Measurements from ENCODE around the gene SNX32.
"Not testable (repeated sequence)": the region's sequence is repeated elsewhere in the genome, so short reads cannot be mapped to it uniquely, and the experiment has no call there.

Gene SNX32

DNA sequence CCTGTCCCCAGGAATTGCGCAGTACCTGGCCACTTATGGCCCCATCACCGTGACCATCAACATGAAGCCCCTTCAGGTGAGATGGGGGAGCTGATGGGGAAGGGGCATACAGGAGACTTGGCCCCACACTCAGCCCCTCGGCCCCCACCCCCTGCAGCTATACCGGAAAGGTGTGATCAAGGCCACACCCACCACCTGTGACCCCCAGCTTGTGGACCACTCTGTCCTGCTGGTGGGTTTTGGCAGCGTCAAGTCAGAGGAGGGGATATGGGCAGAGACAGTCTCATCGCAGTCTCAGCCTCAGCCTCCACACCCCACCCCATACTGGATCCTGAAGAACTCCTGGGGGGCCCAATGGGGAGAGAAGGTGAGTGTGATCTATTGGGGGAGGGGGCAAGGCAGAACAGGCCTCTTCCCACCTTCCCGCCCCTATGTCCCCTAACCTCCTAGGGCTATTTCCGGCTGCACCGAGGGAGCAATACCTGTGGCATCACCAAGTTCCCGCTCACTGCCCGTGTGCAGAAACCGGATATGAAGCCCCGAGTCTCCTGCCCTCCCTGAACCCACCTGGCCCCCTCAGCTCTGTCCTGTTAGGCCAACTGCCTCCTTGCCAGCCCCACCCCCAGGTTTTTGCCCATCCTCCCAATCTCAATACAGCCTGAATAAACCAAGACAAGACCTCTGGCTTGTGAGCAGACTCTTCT lies 49.4 kb downstream of the SNX32 start:
- no peak for DNase-seq (ENCODE audit: low read depth in 1 of 2, low spot score in 1 of 2)

DNA sequence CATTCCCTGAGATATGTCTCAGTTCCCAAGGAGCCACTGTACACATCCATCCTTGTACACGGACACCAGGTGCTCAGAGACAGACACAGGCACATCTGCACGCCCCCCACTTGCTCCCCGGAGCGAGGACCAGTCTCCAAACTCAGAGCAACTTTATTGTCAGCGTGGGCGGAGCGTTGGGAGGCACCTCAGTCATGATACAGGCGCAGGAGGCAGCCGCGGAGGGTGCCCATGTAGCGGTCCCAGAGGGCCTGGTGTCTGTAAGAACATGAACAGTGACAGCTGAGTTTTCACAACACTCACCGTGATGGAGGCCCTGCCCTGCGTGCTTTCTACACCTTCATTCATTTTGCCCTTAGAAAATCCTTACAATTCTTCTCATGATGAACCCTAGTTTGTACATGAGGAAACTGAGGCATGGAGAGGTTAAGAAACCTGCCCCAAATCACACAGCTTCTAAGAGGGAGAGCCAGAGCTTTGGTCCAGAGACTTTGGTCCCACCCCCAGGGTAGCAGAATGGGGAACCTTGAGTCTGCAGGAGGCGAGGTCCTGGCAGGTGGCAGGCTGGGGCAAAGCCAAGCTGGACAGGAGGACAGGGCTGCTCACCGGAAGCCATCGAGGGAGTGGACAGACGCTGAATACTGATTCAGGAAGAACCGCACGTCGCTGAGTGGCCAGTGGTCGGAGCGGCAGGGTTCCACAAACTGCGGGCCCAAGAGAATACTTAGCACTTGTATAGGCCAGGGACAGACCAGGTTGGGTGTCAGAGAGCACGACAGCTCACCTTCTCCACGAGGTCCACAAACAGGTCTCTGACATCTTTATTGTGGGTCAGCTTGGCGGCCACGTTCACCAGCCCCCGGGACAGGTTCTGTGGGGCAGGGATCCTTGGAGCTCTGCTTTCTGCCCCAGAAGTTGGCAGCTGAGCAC lies 50.3 kb downstream of the SNX32 start:
- DNase-seq (ENCODE audit: low read depth in 1 of 2, low spot score in 1 of 2), result no peak

DNA sequence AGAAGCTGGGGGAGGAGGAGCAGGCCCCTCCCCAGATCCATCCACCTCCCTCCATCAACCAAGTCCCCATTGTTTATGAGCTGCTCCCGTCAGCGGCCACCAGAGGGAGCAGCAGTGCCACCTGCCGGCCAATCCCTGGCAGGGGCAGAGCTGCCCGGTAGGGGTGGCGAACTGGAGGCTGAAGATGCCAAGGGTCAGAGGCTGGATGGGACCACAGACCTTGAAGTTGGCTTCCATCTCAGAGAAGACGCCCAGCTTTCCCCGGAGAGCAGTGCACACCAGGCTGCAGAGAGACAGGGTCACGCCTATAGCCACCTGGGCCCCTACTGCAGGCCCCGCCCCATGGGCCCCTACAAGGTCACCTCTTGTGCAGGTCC lies 50.9 kb downstream of the SNX32 start:
- peak; percentile 61 to 73 for DNase-seq (ENCODE audit: low read depth in 1 of 2, low spot score in 1 of 2)

DNA sequence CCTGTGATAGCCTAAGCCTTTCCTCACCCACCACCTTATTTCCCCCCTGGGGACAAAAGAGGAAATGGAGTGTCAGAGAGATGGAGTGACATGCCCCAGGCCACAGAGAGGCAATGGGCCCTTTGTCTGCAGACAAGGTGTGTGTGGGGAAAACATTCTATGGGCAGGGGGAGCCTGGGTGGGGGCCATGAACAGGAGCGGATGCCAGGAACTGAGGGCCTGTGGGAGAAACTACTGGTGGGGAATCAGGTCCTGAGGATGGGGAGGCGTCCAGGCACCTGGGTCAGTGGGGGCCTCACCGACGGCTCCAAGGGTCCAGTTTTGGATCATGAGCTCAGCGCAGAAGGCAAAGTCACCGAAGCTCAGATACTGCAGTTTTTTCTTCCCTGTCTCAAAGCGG lies 51.5 kb downstream of the SNX32 start:
- DNase-seq (ENCODE audit: low read depth in 1 of 2, low spot score in 1 of 2), result no peak

DNA sequence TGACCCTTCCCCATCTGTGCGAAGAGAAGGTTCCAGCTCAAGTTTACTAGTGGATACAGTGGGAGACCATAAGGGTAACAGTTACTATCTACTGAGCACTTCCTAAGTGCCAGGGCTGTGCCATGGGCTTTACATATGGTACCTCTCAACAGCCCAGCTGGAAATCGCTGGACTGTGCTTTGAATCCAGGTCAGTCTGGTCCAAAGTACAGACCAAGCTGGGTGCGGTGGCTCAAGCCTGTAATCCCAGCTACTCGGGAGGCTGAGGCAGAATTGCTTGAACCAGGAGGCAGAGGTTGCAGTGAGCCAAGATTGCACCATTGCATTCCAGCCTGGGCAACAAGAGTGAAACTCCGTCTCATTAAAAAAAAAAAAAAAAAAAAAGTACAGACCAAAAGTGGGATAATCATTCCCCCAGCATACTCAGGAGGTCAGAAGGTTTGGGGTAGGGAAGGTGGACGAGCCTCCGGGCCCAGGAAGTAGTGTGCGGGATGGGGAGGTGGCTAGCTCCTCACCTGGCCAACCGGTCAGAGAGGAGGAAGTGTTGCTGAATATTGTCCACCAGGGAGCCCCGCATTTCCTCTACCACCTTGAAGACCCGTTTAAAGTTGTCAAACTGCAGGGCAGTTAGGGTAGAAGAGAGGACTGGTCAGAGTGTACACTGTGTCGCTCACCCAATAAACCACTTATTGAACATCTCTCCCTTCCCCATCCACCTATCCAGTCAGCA lies 52.2 kb downstream of the SNX32 start:
- DNase-seq (ENCODE audit: low read depth in 1 of 2, low spot score in 1 of 2), result no peak

DNA sequence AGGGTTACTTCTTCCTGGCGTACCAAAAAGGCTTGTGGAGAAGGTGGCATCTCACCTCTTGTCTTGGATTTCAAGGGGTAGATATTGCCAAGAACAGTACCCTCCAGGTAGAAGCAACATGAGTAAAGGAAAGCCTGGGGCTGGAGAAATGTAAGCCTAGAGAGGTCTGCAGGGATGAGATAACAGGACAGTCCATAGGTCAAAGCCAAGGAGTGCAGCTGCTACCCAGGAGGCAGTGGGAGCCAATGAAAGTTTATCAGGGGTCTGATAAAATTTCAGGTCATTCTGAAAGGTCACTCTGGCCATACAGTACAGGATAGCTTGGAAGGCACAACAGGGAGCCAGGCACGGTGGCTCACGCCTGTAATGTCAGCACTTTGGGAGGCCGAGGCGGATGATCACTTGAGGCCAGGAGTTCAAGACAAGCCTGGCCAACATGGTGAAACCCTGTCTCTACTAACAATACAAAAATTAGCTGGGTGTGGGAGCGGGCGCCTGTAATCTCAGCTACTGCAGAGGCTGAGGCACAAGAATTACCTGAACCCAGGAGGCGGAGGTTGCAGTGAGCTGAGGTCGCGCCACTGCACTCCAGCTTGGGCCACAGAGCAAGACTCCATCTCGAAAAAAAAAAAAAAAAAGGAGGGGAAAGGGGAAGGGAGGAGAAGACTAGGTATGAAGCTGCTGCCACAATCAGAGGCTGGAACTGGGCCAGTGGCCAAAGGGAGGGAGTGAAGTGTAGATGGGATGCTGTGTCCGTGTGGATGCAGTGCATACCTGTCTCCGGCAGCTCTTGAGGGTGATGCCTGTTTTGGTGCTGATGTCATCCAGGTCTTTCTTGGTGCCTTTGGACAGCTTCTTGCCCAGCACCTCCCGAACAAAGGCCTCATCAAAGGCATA lies 53.3 kb downstream of the SNX32 start:
- no peak for DNase-seq (ENCODE audit: low read depth in 1 of 2, low spot score in 1 of 2)

DNA sequence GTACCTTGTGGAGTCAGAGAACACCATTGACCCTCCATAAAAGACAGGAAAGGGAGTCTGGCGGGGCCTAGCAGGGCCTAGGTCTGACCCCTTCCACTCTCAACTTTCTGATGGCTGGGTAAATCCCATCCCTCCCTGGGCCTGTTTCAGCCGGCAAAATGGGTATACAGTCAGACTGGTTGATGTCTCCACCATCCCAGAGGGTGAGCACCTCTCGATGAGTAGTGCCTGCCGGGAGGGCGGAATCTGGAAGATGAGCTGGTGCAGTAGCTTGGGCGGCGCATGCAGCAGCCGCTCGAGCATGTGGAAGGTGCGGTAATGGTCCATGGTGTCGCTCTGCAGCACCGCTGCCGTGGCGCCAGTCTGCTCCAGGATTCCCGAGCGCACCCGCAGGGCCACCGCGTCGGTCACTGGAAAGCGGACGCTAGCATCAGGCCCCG lies 54.0 kb downstream of the SNX32 start:
- DNase-seq (ENCODE audit: low read depth in 1 of 2, low spot score in 1 of 2), result no peak

DNA sequence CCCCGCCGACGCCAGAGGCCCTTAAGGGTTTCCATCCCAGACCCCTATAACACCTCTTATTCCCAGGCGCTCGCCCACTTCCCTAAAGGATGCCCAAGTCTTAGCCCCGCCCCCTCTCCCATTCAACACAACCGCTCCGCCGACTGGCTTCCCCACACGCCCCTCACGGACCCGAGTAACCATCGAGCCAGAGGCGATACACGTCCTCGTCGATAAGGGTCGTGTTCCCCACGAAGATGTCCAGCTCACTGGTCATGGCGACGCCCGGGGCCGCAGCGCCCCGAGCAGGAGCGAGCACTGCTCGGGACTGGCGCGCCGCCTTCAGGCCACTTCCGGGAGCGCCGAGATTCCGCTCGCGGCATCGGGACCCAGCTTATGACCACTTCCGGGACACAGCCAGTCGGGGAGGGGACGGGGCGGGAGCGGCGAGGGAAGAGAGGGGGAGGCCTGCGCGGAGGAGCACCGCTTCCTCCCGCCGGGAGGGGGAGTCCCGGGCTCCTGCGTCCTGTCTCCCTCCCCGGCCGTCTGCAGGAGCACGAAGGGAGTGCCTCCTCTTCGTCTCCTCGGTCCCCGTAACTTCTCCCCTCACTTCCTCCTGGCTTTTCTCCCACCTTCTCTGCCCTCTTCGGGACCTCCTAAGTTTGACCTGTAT lies 54.5 kb downstream of the SNX32 start, which contains the start of gene FIBP:
TSS of gene FIBP (minus strand) at position 309 of the 652 bp plus-strand sequence. CDS start at position 256, 53 bp downstream.
- DNase-seq (ENCODE audit: low read depth in 1 of 2, low spot score in 1 of 2), result peak; percentile 91 to 95

DNA sequence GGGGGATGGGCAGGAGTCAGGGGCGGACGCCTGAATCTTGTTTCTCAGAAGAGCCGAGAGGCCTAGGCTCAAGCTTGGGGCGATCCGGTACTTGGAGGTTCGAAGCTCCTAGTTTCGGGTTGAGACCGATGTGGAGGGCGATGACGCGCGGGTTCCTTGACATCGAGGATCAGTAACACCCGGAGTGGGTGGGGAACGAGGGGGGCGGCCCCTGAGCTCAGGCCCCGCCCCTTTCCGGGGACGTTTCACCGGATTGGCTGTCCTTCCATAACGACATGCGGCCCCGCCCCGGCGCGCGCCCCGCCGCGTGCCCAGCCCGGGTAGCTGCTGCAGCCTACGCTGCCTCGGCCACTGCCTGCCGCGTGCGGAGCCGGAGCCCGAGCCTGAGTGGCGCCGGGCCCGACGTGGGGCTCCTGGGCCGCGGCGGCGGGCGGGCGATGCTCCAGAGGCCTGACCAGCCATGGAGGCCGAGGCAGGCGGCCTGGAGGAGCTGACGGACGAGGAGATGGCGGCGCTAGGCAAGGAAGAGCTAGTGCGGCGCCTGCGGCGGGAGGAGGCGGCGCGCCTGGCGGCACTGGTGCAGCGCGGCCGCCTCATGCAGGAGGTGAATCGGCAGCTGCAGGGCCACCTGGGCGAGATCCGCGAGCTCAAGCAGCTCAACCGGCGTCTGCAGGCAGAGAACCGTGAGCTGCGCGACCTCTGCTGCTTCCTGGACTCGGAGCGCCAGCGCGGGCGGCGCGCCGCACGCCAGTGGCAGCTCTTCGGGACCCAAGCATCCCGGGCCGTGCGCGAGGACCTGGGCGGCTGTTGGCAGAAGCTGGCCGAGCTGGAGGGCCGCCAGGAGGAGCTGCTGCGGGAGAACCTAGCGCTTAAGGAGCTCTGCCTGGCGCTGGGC lies 56.8 kb downstream of the SNX32 start, which contains the start of gene CCDC85B:
TSS of gene CCDC85B (plus strand) at position 350 of the 895 bp plus-strand sequence. CDS start at position 461, 111 bp downstream.
- peak; percentile 97 for DNase-seq (ENCODE audit: low read depth in 1 of 2, low spot score in 1 of 2)

DNA sequence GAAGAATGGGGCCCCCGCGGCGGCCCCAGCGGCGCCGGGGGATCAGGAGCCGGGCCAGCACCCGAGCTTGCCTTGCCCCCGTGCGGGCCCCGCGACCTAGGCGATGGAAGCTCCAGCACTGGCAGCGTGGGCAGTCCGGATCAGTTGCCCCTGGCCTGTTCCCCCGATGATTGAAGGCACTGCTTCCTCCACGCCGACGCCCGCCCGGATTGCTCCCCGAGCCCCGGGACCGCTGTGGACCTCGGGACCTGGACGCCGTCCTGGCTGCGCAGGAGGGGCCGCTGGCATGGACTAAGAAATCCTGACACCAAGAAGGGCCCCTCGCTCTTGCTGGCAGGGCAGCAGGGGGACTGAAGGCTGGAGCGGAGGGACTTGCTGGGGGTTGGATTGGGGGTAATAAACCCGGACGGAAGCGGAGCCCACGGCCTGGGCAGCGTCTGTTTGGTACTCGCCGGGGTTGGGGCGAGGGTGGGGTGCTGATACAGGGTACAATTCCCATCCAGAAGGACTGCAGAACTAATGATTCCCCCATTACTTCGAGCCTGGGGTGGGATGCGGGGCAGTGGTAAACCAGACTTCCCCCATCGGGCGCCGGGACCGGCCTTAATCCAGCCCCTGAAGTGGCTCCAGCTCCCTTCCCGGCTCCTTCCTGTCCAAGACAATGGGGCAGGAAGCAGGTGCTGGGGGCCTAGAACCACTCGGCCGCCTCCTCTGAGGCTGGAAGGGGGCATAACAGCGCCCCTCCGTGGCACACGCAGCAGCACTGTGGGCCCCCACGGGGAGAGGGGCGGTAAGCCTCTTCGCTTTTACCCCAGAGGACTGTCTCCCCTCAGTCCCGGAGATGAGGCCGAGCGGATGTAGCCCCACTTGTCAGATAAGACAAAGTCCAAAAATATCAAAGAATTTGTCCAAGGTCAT lies 57.7 kb downstream of the SNX32 start:
- peak in 1 of 2 donors; percentile 45 for DNase-seq (ENCODE audit: low read depth in 1 of 2, low spot score in 1 of 2)

DNA sequence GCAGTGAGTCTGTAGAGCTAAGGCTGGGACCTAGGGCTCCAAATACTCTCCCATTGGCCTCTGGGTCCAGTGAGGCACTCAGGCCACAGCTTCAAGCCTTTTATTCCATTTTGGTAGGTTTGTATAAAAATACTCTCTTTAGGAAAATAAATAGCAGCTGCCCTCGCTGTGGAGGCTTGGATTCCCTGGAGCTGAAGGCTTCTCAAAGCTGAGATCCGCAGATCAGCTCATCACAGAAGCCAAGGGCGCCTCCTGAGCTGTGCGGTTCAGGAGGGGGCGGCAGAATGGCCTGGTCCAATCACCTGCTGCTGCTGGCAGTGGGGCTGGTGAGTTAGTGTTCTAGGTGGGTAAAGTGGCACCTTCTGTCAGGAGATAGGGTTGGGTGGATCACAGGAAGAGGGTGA lies 58.4 kb downstream of the SNX32 start:
- not testable (repeated sequence) for DNase-seq (ENCODE audit: low read depth in 1 of 2, low spot score in 1 of 2)

DNA sequence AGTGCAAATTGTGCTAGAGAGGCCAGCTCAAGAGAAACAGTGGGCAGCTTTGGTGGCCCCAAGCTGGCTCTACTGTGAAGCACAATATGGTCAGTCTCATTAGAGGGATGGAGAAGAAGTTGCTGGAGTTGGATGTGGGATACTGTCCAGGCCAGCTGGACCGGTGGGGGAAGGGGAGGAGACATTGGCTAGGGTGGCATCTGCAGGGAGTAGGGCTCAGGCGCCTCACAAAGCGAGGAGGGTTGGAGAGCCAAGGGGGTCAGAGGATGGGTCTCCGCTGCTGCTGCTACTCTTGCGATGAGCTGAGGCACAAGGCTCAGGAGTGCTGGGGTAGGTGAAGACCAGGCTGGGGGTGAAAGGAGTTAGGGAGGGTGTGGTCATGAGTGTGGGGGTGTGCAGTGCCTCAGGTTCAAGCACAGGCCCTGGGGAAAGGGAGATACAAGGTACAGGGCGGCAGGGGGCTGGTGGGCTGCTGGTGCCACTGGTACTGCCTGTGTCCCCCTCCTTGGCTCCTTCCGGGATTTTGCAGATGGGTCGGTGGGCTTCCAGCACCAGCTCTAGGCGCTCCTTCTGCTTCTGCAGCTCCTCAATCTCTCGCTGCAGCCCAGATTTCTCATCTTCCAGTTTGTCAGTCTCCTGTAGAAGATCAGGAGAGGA lies 59.0 kb downstream of the SNX32 start:
- no peak for DNase-seq (ENCODE audit: low read depth in 1 of 2, low spot score in 1 of 2)

DNA sequence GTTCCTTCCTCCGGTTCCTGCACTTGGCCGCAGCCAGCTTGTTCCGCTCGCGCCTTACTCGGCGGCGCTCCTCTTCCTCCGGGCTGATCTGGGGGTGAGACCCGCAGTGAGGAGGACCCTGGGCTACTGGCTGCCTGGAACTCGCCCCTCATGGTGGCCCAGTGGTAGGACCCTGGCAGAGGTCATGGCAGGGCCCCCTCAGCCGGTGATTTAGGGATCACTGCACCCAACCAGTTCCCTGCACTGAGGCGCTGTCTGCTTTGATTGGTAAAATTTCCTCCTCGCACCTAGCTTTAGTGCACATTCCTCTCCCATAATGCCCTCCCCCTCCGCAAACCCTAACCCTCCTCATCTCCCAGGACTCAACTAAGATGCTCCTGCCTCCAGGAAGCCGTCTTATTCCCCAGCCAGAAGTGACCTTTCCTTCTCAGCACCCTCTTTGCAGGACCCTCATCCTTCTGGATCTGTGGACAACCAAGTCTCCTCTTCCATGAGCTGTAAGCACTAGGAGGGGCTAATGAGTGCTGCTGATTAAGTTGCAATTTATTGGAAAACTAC lies 60.4 kb downstream of the SNX32 start:
- no peak for DNase-seq (ENCODE audit: low read depth in 1 of 2, low spot score in 1 of 2)

DNA sequence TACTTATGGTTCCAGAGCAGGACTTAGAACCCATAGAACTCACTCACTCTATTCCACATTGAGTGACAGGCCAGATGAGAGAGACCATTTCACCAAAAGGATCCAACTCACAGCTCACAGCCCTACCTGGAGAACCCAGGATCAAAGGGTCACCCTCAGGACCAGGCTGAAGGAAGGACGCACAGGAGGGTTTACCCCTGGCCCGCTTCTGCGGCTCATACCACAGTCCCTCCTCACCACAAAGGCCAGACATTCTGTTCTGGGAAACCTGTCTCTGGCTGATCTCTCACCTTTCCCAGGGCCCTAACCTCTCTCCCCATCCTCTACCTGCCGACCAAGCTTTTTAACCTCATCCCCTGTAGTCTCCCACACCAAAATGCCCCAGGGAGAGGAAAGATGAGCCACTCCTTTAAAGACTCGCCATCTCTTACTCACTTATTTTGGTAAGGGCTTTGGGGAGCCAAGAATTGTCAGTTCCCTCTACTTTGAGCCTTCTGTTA lies 61.8 kb downstream of the SNX32 start:
- DNase-seq (ENCODE audit: low read depth in 1 of 2, low spot score in 1 of 2), result no peak

DNA sequence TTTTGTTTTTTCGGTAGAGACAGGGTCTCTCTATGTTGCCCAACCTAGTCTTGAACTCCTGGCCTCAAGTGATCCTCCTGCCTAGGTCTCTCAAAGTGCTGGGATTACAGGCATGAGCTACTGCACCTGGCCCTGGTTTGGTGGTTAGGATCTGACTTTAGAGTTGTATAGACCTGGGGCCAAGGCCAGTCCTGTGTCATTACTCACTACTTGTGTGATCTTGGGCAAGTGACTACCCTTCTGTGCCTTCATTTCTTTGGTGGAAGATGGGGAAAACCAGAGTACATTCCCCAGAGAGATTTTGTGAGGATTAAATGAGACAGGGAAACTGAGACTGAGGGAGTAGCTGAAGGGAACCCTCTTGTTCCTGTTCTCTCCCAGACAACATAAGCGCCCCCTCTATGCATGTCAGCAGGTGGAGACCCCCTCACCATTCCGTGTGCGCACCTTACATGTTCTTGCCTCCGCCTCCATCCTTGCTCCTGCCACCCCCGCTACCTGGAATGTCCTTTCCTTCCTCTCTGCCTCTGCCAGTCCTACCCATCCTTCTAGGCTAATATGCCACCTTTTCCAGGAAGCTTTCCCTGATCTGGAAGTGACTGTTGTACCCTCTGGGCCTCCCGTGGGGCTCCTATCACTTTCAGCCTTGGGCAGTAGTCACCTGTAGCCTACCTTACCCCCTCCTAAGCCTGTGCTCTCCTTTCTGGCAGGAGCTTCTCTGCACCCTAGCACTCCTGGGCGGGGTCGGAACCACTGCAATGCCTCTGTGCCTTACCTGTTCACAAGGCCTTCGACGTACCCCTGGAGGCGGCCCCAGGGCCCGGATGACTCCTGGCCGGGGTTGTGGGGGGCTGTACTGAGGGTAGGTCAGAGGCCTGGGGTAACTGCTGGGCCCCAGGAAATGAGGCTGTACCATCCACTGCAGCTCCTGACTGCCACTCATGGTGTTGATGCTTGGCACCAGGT lies 62.6 kb downstream of the SNX32 start:
- no peak for DNase-seq (ENCODE audit: low read depth in 1 of 2, low spot score in 1 of 2)

Measured in activated CD4-positive, alpha-beta T cell treated with anti-CD3 and anti-CD28 coated beads, Interleukin-2, amount 50 U/mL, for 24 hours (primary cell).